OCI-LY1 (cell line): ENCODE measurements around the gene BCORL1.

ENCODE experiments used
- H2AFZ ChIP-seq: fragments of 200-600 bp; sonication (generic), shearing (Covaris generic); 2 replicates; pipeline ENCODE4 v1.6.0; 2014; ENCODE audit warnings: antibody characterized with exemption, mild to moderate bottlenecking, low read length
- H3F3A ChIP-seq: fragments of 200-600 bp; sonication (generic), shearing (Covaris generic); 2 replicates; pipeline ENCODE4 v1.6.0; 2014; ENCODE audit warnings: mild to moderate bottlenecking, antibody characterized with exemption, low read length, moderate library complexity; ENCODE audit not compliant: insufficient read depth
- H3K27ac ChIP-seq: fragments of 200-600 bp; sonication (generic); 2 replicates; pipeline ENCODE4 v1.5.1; 2014; ENCODE audit warnings: low read length, mixed run types, mild to moderate bottlenecking, low read depth; ENCODE audit not compliant: poor library complexity, severe bottlenecking
- H3K27me3 ChIP-seq: fragments of 200-600 bp; sonication (generic); 2 replicates; pipeline ENCODE4 v1.6.0; 2014; ENCODE audit warnings: antibody characterized with exemption, mild to moderate bottlenecking, low read length, moderate library complexity; ENCODE audit not compliant: insufficient read depth
- H3K36me3 ChIP-seq: fragments of 200-600 bp; sonication (generic); 2 replicates; pipeline ENCODE4 v1.6.1; 2014; ENCODE audit warnings: mild to moderate bottlenecking, antibody characterized with exemption, low read length, moderate library complexity, mixed read lengths; ENCODE audit not compliant: insufficient read depth
- H3K4me1 ChIP-seq: fragments of 200-600 bp; sonication (generic); 2 replicates; pipeline ENCODE4 v1.5.1; 2014; ENCODE audit warnings: mild to moderate bottlenecking, low read length, moderate library complexity; ENCODE audit not compliant: insufficient read depth, severe bottlenecking
- H3K4me2 ChIP-seq: fragments of 200-600 bp; sonication (generic), shearing (Covaris generic); 2 replicates; pipeline ENCODE4 v1.6.1; 2014; ENCODE audit warnings: low read length
- H3K4me3 ChIP-seq: fragments of 200-600 bp; sonication (generic); 2 replicates; pipeline ENCODE4 v1.5.1; 2014; ENCODE audit warnings: low read length, low read depth, mild to moderate bottlenecking, mixed read lengths; ENCODE audit not compliant: poor library complexity, severe bottlenecking
- H3K79me2 ChIP-seq: fragments of 200-600 bp; shearing (Covaris generic); 2 replicates; pipeline ENCODE4 v1.6.1; 2016; ENCODE audit warnings: mixed run types, low read length, mixed read lengths; ENCODE audit not compliant: insufficient read depth
- H3K9ac ChIP-seq: fragments of 200-600 bp; sonication (generic), shearing (Covaris generic); 2 replicates; pipeline ENCODE4 v1.6.1; 2014; ENCODE audit warnings: mild to moderate bottlenecking, low read length, mixed read lengths
- H3K9me2 ChIP-seq: fragments of 200-600 bp; sonication (generic), shearing (Covaris generic); 2 replicates; pipeline ENCODE4 v1.6.1; 2014; ENCODE audit warnings: low read depth, mild to moderate bottlenecking, low read length, mixed read lengths
- H3K9me3 ChIP-seq: fragments of 200-600 bp; shearing (Covaris generic); 2 replicates; pipeline ENCODE4 v1.6.1; 2014; ENCODE audit warnings: low read length, mixed read lengths
- H4K20me1 ChIP-seq: fragments of 200-600 bp; sonication (generic), shearing (Covaris generic); 2 replicates; pipeline ENCODE4 v1.6.0; 2016; ENCODE audit warnings: mild to moderate bottlenecking, low read length; ENCODE audit not compliant: insufficient read depth
- CTCF ChIP-seq: fragments of 200-600 bp; sonication (generic), shearing (Covaris generic); IDR thresholded peaks from 2 replicates; pipeline ENCODE4 v1.5.1; 2017; ENCODE audit warnings: mild to moderate bottlenecking, antibody characterized with exemption, low read length, moderate library complexity, mixed read lengths
- EZH2 ChIP-seq: fragments of 200-600 bp; sonication (generic), shearing (Covaris generic); IDR thresholded peaks from 2 replicates; pipeline ENCODE4 v1.8.0; 2017; ENCODE audit warnings: borderline replicate concordance, mixed run types, mild to moderate bottlenecking, antibody characterized with exemption, low read length, moderate library complexity, mixed read lengths

BCORL1 gene

DNA sequence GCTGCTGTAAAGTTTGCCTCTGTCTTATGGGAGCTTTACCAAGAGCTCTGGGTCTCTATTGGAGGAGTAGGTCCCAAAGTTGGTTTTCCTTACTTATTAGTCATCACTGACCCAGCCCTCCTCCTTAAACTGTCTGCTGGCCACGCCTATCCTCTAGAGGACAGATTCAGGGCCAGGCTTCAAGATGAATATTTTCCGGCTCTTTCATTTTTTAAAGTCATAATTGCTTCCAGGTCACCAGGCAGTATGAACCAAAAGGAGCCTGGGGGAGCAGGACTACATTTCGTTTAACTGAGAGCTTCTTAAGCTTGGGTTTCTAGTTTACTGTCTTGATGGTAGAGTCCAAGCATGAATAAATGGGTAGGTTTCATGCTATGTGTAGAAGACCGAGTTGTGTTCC, 13.7 kb downstream of the BCORL1 start:
- no peaks in the 10 kb centered on the region for H3K4me1 ChIP-seq
- H3K4me3 ChIP-seq = no peak overlapping the region
- no peaks in the 10 kb centered on the region for H3K79me2 ChIP-seq
- H4K20me1 ChIP-seq = no peaks in the 10 kb centered on the region
- H3K4me2 ChIP-seq = no peak overlapping the region
- no peak overlapping the region for H3K27ac ChIP-seq
- H3K9ac ChIP-seq = no peak overlapping the region
- H3K9me2 ChIP-seq = no peaks in the 10 kb centered on the region
- H3K9me3 ChIP-seq = no peaks in the 10 kb centered on the region
- H2AFZ ChIP-seq = no peak overlapping the region
- no peaks in the 10 kb centered on the region for H3K36me3 ChIP-seq
- H3K27me3 ChIP-seq = no peaks in the 10 kb centered on the region
- TF ChIP-seq CTCF (no peak), EZH2 (no peak)
- H3F3A ChIP-seq = no peaks in the 10 kb centered on the region

- Histone ChIP-seq H3K27me3 (no peaks in the 10 kb centered on the region), H3K4me2 (no peak overlapping the region), H3K4me1 (no peaks in the 10 kb centered on the region), H4K20me1 (no peaks in the 10 kb centered on the region), H3K9me3 (no peaks in the 10 kb centered on the region), H2AFZ (no peak overlapping the region), H3K4me3 (no peak overlapping the region), H3K27ac (no peak overlapping the region), H3F3A (no peaks in the 10 kb centered on the region), H3K9ac (no peak overlapping the region), H3K79me2 (no peaks in the 10 kb centered on the region), H3K36me3 (no peaks in the 10 kb centered on the region), H3K9me2 (no peaks in the 10 kb centered on the region)
- TF ChIP-seq CTCF (no peak), EZH2 (no peak)
Observed at GRCh38 chrX:129997086-129997485, 14.7 kb downstream of the BCORL1 start.

- no peak overlapping the region for H3K4me2 ChIP-seq
- no peak overlapping the region for H3K4me3 ChIP-seq
- no peaks in the 10 kb centered on the region for H4K20me1 ChIP-seq
- no peak overlapping the region for H3K9ac ChIP-seq
- no peaks in the 10 kb centered on the region for H3K36me3 ChIP-seq
- no peaks in the 10 kb centered on the region for H3K27me3 ChIP-seq
- H3K27ac ChIP-seq = no peak overlapping the region
- H3K4me1 ChIP-seq = no peaks in the 10 kb centered on the region
- no peak overlapping the region for H2AFZ ChIP-seq
- no peaks in the 10 kb centered on the region for H3K79me2 ChIP-seq
- TF ChIP-seq CTCF = no peak
- no peak for TF ChIP-seq EZH2
- H3K9me3 ChIP-seq = no peaks in the 10 kb centered on the region
- no peaks in the 10 kb centered on the region for H3K9me2 ChIP-seq
- H3F3A ChIP-seq = no peaks in the 10 kb centered on the region
Observed at GRCh38 chrX:129998021-129998420, 15.6 kb downstream of the BCORL1 start.
